ENCODE measurements around the gene MORC4. TPM values are rescaled to one million over a fixed set of nuclear protein-coding genes. Genes with fewer than 3 reads are reported as not detected.

MORC4 gene
- total RNA-seq, 1 donor from 2014 or later, result 14.9 TPM

DNA sequence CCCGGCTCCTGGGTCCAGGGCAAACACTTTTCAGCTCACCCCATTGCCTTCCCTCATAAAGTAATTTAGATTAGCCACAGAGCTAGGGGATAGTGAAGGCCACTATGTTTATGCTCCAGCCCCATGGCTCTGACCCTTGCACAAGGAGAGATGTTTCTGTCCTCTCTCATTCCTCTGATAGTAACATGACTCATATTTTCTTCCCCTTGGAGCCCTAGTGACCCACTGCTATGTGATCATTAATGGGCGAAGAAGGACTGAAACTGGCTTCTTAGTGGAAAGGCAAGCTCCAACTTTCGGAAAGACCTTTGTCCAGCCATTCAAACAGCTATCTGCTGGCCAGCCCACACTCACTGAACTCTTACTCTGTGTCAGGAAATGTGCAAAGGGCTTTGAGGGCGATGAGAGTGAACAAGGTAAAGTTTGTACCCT lies 67.5 kb downstream of the MORC4 start:
- Histone ChIP-seq H3K36me3 (ENCODE audit: control insufficient read depth, insufficient read depth, low read length) (no peaks in the 10 kb centered on the region), H3K4me3 (ENCODE audit: low read depth, low read length) (no peak overlapping the region), H3K27me3 (ENCODE audit: control insufficient read depth, insufficient read depth, low read length) (no peaks in the 10 kb centered on the region)
- TF ChIP-seq CTCF (IDR thresholded peaks at IDR 0.05; ENCODE audit: insufficient read depth, low read length, poor library complexity, severe bottlenecking), result no peak
- no peak for DNase-seq (ENCODE audit: low read depth)

GRCh38 chrX:106931831-106932491 lies 68.1 kb downstream of the MORC4 start:
- no peak for TF ChIP-seq CTCF (IDR thresholded peaks at IDR 0.05; ENCODE audit: insufficient read depth, low read length, poor library complexity, severe bottlenecking)
- DNase-seq (ENCODE audit: low read depth), result no peak
- Histone ChIP-seq H3K27me3 (ENCODE audit: control insufficient read depth, insufficient read depth, low read length) (no peaks in the 10 kb centered on the region), H3K4me3 (ENCODE audit: low read depth, low read length) (no peak overlapping the region), H3K36me3 (ENCODE audit: control insufficient read depth, insufficient read depth, low read length) (no peaks in the 10 kb centered on the region)

GRCh38 chrX:106928227-106928626 lies 71.8 kb downstream of the MORC4 start:
- no peak overlapping the region for H3K4me3 ChIP-seq (ENCODE audit: low read depth, low read length)
- no peak for TF ChIP-seq CTCF (IDR thresholded peaks at IDR 0.05; ENCODE audit: insufficient read depth, low read length, poor library complexity, severe bottlenecking)
- H3K27me3 ChIP-seq (ENCODE audit: control insufficient read depth, insufficient read depth, low read length), result no peaks in the 10 kb centered on the region
- DNase-seq (ENCODE audit: low read depth), result no peak
- H3K36me3 ChIP-seq (ENCODE audit: control insufficient read depth, insufficient read depth, low read length), result no peaks in the 10 kb centered on the region

DNA sequence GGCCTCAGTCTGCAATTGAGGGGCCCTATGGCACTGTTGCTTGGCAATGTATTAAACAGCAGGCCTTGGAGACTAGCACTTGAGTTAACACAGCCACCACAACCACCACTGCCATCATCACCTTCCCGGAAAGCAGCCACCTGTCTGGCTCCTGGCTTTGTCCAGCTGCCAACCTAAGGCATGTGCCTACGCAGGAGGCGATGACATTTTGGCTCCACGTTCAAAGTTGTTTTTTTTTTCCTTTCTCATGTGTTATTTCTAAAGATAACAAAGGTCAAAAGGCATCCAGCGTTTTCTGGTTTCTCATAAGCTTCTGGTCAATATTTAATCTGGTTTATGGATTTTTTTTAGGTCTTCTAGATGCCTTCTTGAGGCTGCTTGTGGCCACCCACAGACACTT lies 72.3 kb downstream of the MORC4 start:
- DNase-seq (ENCODE audit: low read depth), result no peak
- no peaks in the 10 kb centered on the region for H3K27me3 ChIP-seq (ENCODE audit: control insufficient read depth, insufficient read depth, low read length)
- H3K4me3 ChIP-seq (ENCODE audit: low read depth, low read length), result no peak overlapping the region
- TF ChIP-seq CTCF (IDR thresholded peaks at IDR 0.05; ENCODE audit: insufficient read depth, low read length, poor library complexity, severe bottlenecking), result no peak
- no peaks in the 10 kb centered on the region for H3K36me3 ChIP-seq (ENCODE audit: control insufficient read depth, insufficient read depth, low read length)

DNA sequence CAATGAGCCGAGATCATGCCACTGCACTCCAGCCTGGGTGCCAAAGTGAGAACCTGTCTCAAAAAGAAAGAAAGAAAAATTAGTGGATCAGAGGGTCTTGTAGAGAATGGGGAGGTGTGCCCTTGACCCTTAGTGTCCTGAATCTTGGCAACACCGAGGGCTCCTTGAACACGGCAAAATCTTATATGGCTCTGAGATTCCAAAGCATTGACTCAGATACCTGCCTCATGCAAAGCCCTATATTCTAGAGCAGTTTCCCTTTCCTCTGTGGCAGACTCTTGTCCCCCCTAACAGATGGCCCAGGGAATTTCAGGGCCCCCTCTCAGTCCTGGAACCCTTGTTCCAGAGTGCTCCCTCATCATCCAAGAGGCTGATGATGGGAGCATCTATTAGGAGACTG lies 73.0 kb downstream of the MORC4 start:
- TF ChIP-seq CTCF (IDR thresholded peaks at IDR 0.05; ENCODE audit: insufficient read depth, low read length, poor library complexity, severe bottlenecking), result no peak
- H3K4me3 ChIP-seq (ENCODE audit: low read depth, low read length), result no peak overlapping the region
- no peak for DNase-seq (ENCODE audit: low read depth)
- no peaks in the 10 kb centered on the region for H3K36me3 ChIP-seq (ENCODE audit: control insufficient read depth, insufficient read depth, low read length)
- no peaks in the 10 kb centered on the region for H3K27me3 ChIP-seq (ENCODE audit: control insufficient read depth, insufficient read depth, low read length)

- no peak for TF ChIP-seq CTCF (IDR thresholded peaks at IDR 0.05; ENCODE audit: insufficient read depth, low read length, poor library complexity, severe bottlenecking)
- Histone ChIP-seq H3K4me3 (ENCODE audit: low read depth, low read length) (no peak overlapping the region), H3K36me3 (ENCODE audit: control insufficient read depth, insufficient read depth, low read length) (no peaks in the 10 kb centered on the region), H3K27me3 (ENCODE audit: control insufficient read depth, insufficient read depth, low read length) (no peaks in the 10 kb centered on the region)
- no peak for DNase-seq (ENCODE audit: low read depth)
Observed at GRCh38 chrX:106921637-106922036, 78.4 kb downstream of the MORC4 start.

Data from kidney epithelial cell (primary cell).